Left lung (tissue), 10 donors: ENCODE measurements around the gene UCHL1. TPM values are rescaled to one million over a fixed set of nuclear protein-coding genes. Genes with fewer than 3 reads are reported as not detected.

Experiments
- ATAC-seq: fragments of 200-7000 bp; cut with Tn5 transposase; one replicate; pipeline ENCODE4 v1.9.1; 2020; ENCODE audit warnings: moderate library complexity
- DNase-seq, 4 donors: peaks; one replicate each; pipeline ENCODE4 v3.0.0-alpha.2; 2013 to 2020
- H3K27ac ChIP-seq, 2 donors: fragments of 200-600 bp; sonication (generic) in 1 of 2; one replicate each; pipeline versions ENCODE4 v1.5.0 to v1.8.0; 2020 to 2021
- H3K27me3 ChIP-seq, 2 donors: fragments of 200-600 bp; sonication (generic) in 1 of 2; one replicate each; pipeline versions ENCODE4 v1.5.0 to v1.8.0; 2020 to 2021
- H3K36me3 ChIP-seq, 2 donors: fragments of 200-600 bp; sonication (generic) in 1 of 2; one replicate each; pipeline versions ENCODE4 v1.5.0 to v1.8.0; 2020 to 2021
- H3K4me1 ChIP-seq, 2 donors: fragments of 200-600 bp; one replicate each; pipeline ENCODE4 v1.8.0; 2021
- H3K4me3 ChIP-seq, 2 donors: fragments of 200-600 bp; sonication (generic) in 1 of 2; one replicate each; pipeline versions ENCODE4 v1.5.0 to v1.8.0; 2020 to 2021; ENCODE audit warnings: mild to moderate bottlenecking in 1 of 2
- H3K9me3 ChIP-seq, 2 donors: fragments of 200-600 bp; sonication (generic) in 1 of 2; one replicate each; pipeline versions ENCODE4 v1.5.0 to v1.8.0; 2020 to 2021
- CTCF ChIP-seq, 2 donors: fragments of 200-600 bp; sonication (generic) in 1 of 2; IDR thresholded peaks; one replicate each; pipeline versions ENCODE4 v1.5.0 to v1.8.0; 2021; ENCODE audit warnings: antibody characterized with exemption in 2 of 2
- intact Hi-C, 2 donors: fragments of 100-400 bp; cut with DNase I; formaldehyde crosslinking; loops; one replicate each; pipeline versions ENCODE4 v1.11.2 to v1.14.2; 2022
- polyA plus RNA-seq, 6 donors: library from polyadenylated mRNA; unstranded; fragments of 120-200 nt; gene quantifications; one replicate each; pipeline ENCODE4 v1.2.1, GENCODE V29; 2013; ENCODE audit not compliant: insufficient read length in 6 of 6
- total RNA-seq, 2 donors: library from RNA; stranded (reverse); fragmentation: NEBNext Ultra II Directional; extraction: Animal tissue kit (Norgen Biotek cat#: 25700); gene quantifications; one replicate each; pipeline ENCODE4 v1.2.1, GENCODE V29; 2021
- donor health status: DM: no; HTN: yes; CAD: no.
- donor health status: DM: no; HTN: no; CAD: no.

UCHL1 gene
- total and polyA plus RNA-seq, 8 donors, result 12.3 to 31.6 (median 16.4) TPM

GRCh38 chr4:41285202-41285863 is 28.6 kb downstream of the UCHL1 start:
- intact Hi-C loops, result no loop called here
- no peak for TF ChIP-seq CTCF (IDR thresholded peaks at IDR 0.05)
- Histone ChIP-seq H3K4me1 (no peaks in the 10 kb centered on the region), H3K4me3 (no peak overlapping the region), H3K36me3 (no peaks in the 10 kb centered on the region), H3K27me3 (no peaks in the 10 kb centered on the region), H3K27ac (no peak overlapping the region), H3K9me3 (no peaks in the 10 kb centered on the region)
- ATAC-seq, result no peak
- no peak for DNase-seq

- Histone ChIP-seq H3K27me3 (no peaks in the 10 kb centered on the region), H3K4me1 (no peaks in the 10 kb centered on the region), H3K4me3 (no peak overlapping the region), H3K27ac (no peak overlapping the region), H3K36me3 (no peaks in the 10 kb centered on the region), H3K9me3 (no peaks in the 10 kb centered on the region)
- TF ChIP-seq CTCF (IDR thresholded peaks at IDR 0.05), result no peak
- no peak for DNase-seq
- no peak for ATAC-seq
- intact Hi-C loops, result no loop called here
Observed at GRCh38 chr4:41285864-41286235, 29.1 kb downstream of the UCHL1 start.

GRCh38 chr4:41287005-41287404 is 30.3 kb downstream of the UCHL1 start:
- Histone ChIP-seq H3K9me3 (no peaks in the 10 kb centered on the region), H3K36me3 (no peaks in the 10 kb centered on the region), H3K4me1 (no peaks in the 10 kb centered on the region), H3K27ac (no peak overlapping the region), H3K27me3 (no peaks in the 10 kb centered on the region), H3K4me3 (no peak overlapping the region)
- ATAC-seq (no peak), DNase-seq (no peak)
- TF ChIP-seq CTCF (IDR thresholded peaks at IDR 0.05), result no peak
- intact Hi-C loops, result no loop called here

GRCh38 chr4:41287852-41288251 is 31.1 kb downstream of the UCHL1 start:
- ATAC-seq (no peak), DNase-seq (no peak)
- Histone ChIP-seq H3K36me3 (no peaks in the 10 kb centered on the region), H3K4me3 (no peak overlapping the region), H3K27ac (no peak overlapping the region), H3K9me3 (no peaks in the 10 kb centered on the region), H3K4me1 (no peaks in the 10 kb centered on the region), H3K27me3 (no peaks in the 10 kb centered on the region)
- intact Hi-C loops, result no loop called here
- TF ChIP-seq CTCF (IDR thresholded peaks at IDR 0.05), result no peak

GRCh38 chr4:41288254-41288653 is 31.5 kb downstream of the UCHL1 start:
- H3K4me3 ChIP-seq, result no peak overlapping the region
- no peaks in the 10 kb centered on the region for H3K4me1 ChIP-seq
- no peaks in the 10 kb centered on the region for H3K9me3 ChIP-seq
- no peaks in the 10 kb centered on the region for H3K27me3 ChIP-seq
- intact Hi-C loops, result no loop called here
- ATAC-seq, result no peak
- no peak overlapping the region for H3K27ac ChIP-seq
- no peak for DNase-seq
- no peak for TF ChIP-seq CTCF (IDR thresholded peaks at IDR 0.05)
- no peaks in the 10 kb centered on the region for H3K36me3 ChIP-seq
